Skeletal muscle tissue (tissue), 4 donors: Measurements from ENCODE around the gene LRRC14B. TPM values are rescaled to one million over a fixed set of nuclear protein-coding genes. Genes with fewer than 3 reads are reported as not detected.

Experiments used
- H3K27ac ChIP-seq: one replicate; pipeline ENCODE4 v1.7.0; 2013; ENCODE audit warnings: mild to moderate bottlenecking, low read depth, low read length, inconsistent platforms
- H3K27me3 ChIP-seq, 3 donors: one replicate each; pipeline ENCODE4 v1.7.0; 2013; ENCODE audit warnings: low read length in 3 of 3; ENCODE audit not compliant: control insufficient read depth in 3 of 3, insufficient read depth in 3 of 3
- H3K36me3 ChIP-seq, 3 donors: one replicate each; pipeline ENCODE4 v1.7.0; 2013; ENCODE audit warnings: low read length in 3 of 3; ENCODE audit not compliant: control insufficient read depth in 3 of 3, insufficient read depth in 3 of 3
- H3K4me1 ChIP-seq, 3 donors: one replicate each; pipeline ENCODE4 v1.7.0; 2013; ENCODE audit warnings: low read length in 3 of 3, mild to moderate bottlenecking in 3 of 3; ENCODE audit not compliant: control insufficient read depth in 3 of 3, insufficient read depth in 3 of 3
- H3K4me3 ChIP-seq, 3 donors: one replicate each; pipeline ENCODE4 v1.7.0; 2013; ENCODE audit warnings: low read length in 3 of 3
- H3K9ac ChIP-seq, 3 donors: one replicate each; pipeline ENCODE4 v1.7.0; 2013; ENCODE audit warnings: low read length in 3 of 3, mild to moderate bottlenecking in 3 of 3, moderate library complexity in 2 of 3, low read depth in 1 of 3
- H3K9me3 ChIP-seq, 3 donors: one replicate each; pipeline ENCODE4 v1.7.0; 2013; ENCODE audit warnings: low read length in 3 of 3; ENCODE audit not compliant: control insufficient read depth in 3 of 3
- total RNA-seq: library from RNA; depleted of rRNA; stranded (reverse); fragments of >200 nt; gene quantifications from one replicate; pipeline ENCODE4 v1.2.3, GENCODE V29; 2014
- donor health status: Osteomylitis.

The LRRC14B gene
- total RNA-seq, 1 donor from 2014 or later: 19.3 TPM

- Histone ChIP-seq H3K4me3 (no peak overlapping the region), H3K4me1 (peaks cover 6 to 8% (median 8%) of the 10 kb centered on the region in 3 donors), H3K36me3 (no peaks in the 10 kb centered on the region), H3K27me3 (peaks cover 0 to 7% (median 0%) of the 10 kb centered on the region in 3 donors), H3K9ac (no peak overlapping the region), H3K9me3 (no peaks in the 10 kb centered on the region), H3K27ac (no peak overlapping the region)
Observed at GRCh38 chr5:182126-182525, 9.2 kb upstream of the LRRC14B start.

GRCh38 chr5:184471-184870 is 6.8 kb upstream of the LRRC14B start:
- Histone ChIP-seq H3K9me3 (no peaks in the 10 kb centered on the region), H3K36me3 (no peaks in the 10 kb centered on the region), H3K27me3 (peaks cover 0 to 10% (median 0%) of the 10 kb centered on the region in 3 donors), H3K4me1 (peaks cover 28% of the 10 kb centered on the region in 3 donors), H3K9ac (no peak overlapping the region), H3K27ac (no peak overlapping the region), H3K4me3 (no peak overlapping the region)

- Histone ChIP-seq H3K9ac (no peak overlapping the region), H3K36me3 (no peaks in the 10 kb centered on the region), H3K27me3 (peaks cover 0 to 10% (median 0%) of the 10 kb centered on the region in 3 donors), H3K4me1 (peaks cover 33 to 35% (median 34%) of the 10 kb centered on the region in 3 donors), H3K4me3 (no peak overlapping the region), H3K27ac (no peak overlapping the region), H3K9me3 (no peaks in the 10 kb centered on the region)
Observed at GRCh38 chr5:185095-186070, 5.9 kb upstream of the LRRC14B start.

GRCh38 chr5:186091-187041 is 4.9 kb upstream of the LRRC14B start:
- Histone ChIP-seq H3K4me1 (peaks cover 34 to 39% (median 36%) of the 10 kb centered on the region in 3 donors), H3K36me3 (no peaks in the 10 kb centered on the region), H3K9me3 (no peaks in the 10 kb centered on the region), H3K27ac (no peak overlapping the region), H3K27me3 (peaks cover 0 to 5% (median 0%) of the 10 kb centered on the region in 3 donors), H3K9ac (no peak overlapping the region), H3K4me3 (no peak overlapping the region)

- H3K4me1 ChIP-seq: peaks cover 35 to 46% (median 43%) of the 10 kb centered on the region in 3 donors
- peaks cover 0 to 4% (median 2%) of the 10 kb centered on the region in 3 donors for H3K27me3 ChIP-seq
- H3K4me3 ChIP-seq: no peak overlapping the region
- no peak overlapping the region for H3K27ac ChIP-seq
- H3K36me3 ChIP-seq: peaks cover 0 to 2% (median 0%) of the 10 kb centered on the region in 3 donors
- no peak overlapping the region for H3K9ac ChIP-seq
- H3K9me3 ChIP-seq: no peaks in the 10 kb centered on the region
Observed at GRCh38 chr5:187042-187431, 4.3 kb upstream of the LRRC14B start.

GRCh38 chr5:187617-188451 is 3.5 kb upstream of the LRRC14B start:
- H3K4me3 ChIP-seq: peak overlapping the region; percentile 59 to 64 (median 62)
- peaks cover 40 to 51% (median 47%) of the 10 kb centered on the region in 3 donors for H3K4me1 ChIP-seq
- H3K27me3 ChIP-seq: peaks cover 0 to 6% (median 4%) of the 10 kb centered on the region in 3 donors
- peak overlapping the region; percentile 65 for H3K27ac ChIP-seq
- no peaks in the 10 kb centered on the region for H3K9me3 ChIP-seq
- peak overlapping the region; percentile 63 to 71 (median 70) for H3K9ac ChIP-seq
- peaks cover 0 to 7% (median 0%) of the 10 kb centered on the region in 3 donors for H3K36me3 ChIP-seq

- Histone ChIP-seq H3K4me3 (peak overlapping the region; percentile 59 to 64 (median 62)), H3K9ac (peak overlapping the region; percentile 65 to 90 (median 80)), H3K27me3 (peaks cover 0 to 7% (median 4%) of the 10 kb centered on the region in 3 donors), H3K36me3 (peaks cover 0 to 8% (median 0%) of the 10 kb centered on the region in 3 donors), H3K27ac (peak overlapping the region; percentile 98), H3K4me1 (peaks cover 42 to 54% (median 49%) of the 10 kb centered on the region in 3 donors), H3K9me3 (no peaks in the 10 kb centered on the region)
Observed at GRCh38 chr5:188488-189481, 2.5 kb upstream of the LRRC14B start.

- peaks cover 0 to 8% (median 0%) of the 10 kb centered on the region in 3 donors for H3K36me3 ChIP-seq
- H3K27ac ChIP-seq: peak overlapping the region; percentile 98
- peaks cover 48 to 60% (median 56%) of the 10 kb centered on the region in 3 donors for H3K4me1 ChIP-seq
- peak overlapping the region; percentile 65 to 90 (median 80) for H3K9ac ChIP-seq
- no peaks in the 10 kb centered on the region for H3K9me3 ChIP-seq
- H3K4me3 ChIP-seq: peak overlapping the region in 2 of 3 donors; percentile 59 to 64
- peaks cover 0 to 8% (median 4%) of the 10 kb centered on the region in 3 donors for H3K27me3 ChIP-seq
Observed at GRCh38 chr5:189486-189885, 1.8 kb upstream of the LRRC14B start.
